HepG2 (cell line): ENCODE results near the gene NRL. TPM values are rescaled to one million over a fixed set of nuclear protein-coding genes. Genes with fewer than 3 reads are reported as not detected.
A peak's percentile ranks its signal among the peaks of the same experiment; 100 is the strongest.

Experiments
- ARNT2 ChIP-seq: sonication (generic); formaldehyde crosslinking; IDR thresholded peaks from 2 replicates; pipeline ENCODE4 v1.8.0; 2022; ENCODE audit warnings: mild to moderate bottlenecking, low read depth, missing genetic modification reagents, moderate library complexity
- CAMTA2 ChIP-seq: sonication (generic); formaldehyde crosslinking; IDR thresholded peaks from 2 replicates; pipeline ENCODE4 v1.4.0; 2020; ENCODE audit warnings: mild to moderate bottlenecking, missing genetic modification reagents, borderline replicate concordance
- CHD2 ChIP-seq: IDR thresholded peaks from 2 replicates; pipeline ENCODE4 v1.6.1; 2011; ENCODE audit warnings: low read depth, low read length, improper control_type of control experiment
- FUBP1 ChIP-seq: sonication (generic); formaldehyde crosslinking; IDR thresholded peaks from 2 replicates; pipeline ENCODE4 v1.5.1; 2020; ENCODE audit warnings: missing genetic modification reagents, mild to moderate bottlenecking, borderline replicate concordance
- IKZF4 ChIP-seq: sonication (generic); formaldehyde crosslinking; IDR thresholded peaks from 2 replicates; pipeline ENCODE4 v1.5.1; 2020; ENCODE audit warnings: borderline replicate concordance, mild to moderate bottlenecking, low read depth, missing genetic modification reagents; ENCODE audit errors: not compliant biosample characterization
- LRRFIP1 ChIP-seq: sonication (generic); formaldehyde crosslinking; conservative IDR thresholded peaks from 2 replicates; pipeline ENCODE4 v1.4.0; 2020; ENCODE audit warnings: missing genetic modification reagents
- NCOA2 ChIP-seq: sonication (generic); formaldehyde crosslinking; IDR thresholded peaks from 2 replicates; pipeline ENCODE4 v1.8.0; 2022; ENCODE audit warnings: inconsistent platforms
- PAWR ChIP-seq: sonication (generic); formaldehyde crosslinking; IDR thresholded peaks from 2 replicates; pipeline ENCODE4 v1.4.0; 2020; ENCODE audit warnings: missing genetic modification reagents, mild to moderate bottlenecking, borderline replicate concordance
- PPARG ChIP-seq: conservative IDR thresholded peaks from 2 replicates; pipeline ENCODE4 v1.6.1; 2016; ENCODE audit warnings: missing biosample characterization, missing genetic modification reagents
- RBAK ChIP-seq: sonication (generic); formaldehyde crosslinking; IDR thresholded peaks from 2 replicates; pipeline ENCODE4 v1.5.1; 2020; ENCODE audit warnings: mild to moderate bottlenecking, missing genetic modification reagents
- REXO4 ChIP-seq: sonication (generic); formaldehyde crosslinking; IDR thresholded peaks from 2 replicates; pipeline ENCODE4 v1.8.0; 2022; ENCODE audit warnings: missing genetic modification reagents, mild to moderate bottlenecking, borderline replicate concordance
- SIX1 ChIP-seq: sonication (generic); formaldehyde crosslinking; IDR thresholded peaks from 2 replicates; pipeline ENCODE4 v1.4.0; 2020; ENCODE audit warnings: missing genetic modification reagents, borderline replicate concordance
- SNRNP70 ChIP-seq: fragments of 200-400 bp; formaldehyde crosslinking; IDR thresholded peaks from 2 replicates; pipeline ENCODE4 v1.6.1; 2017; ENCODE audit warnings: mild to moderate bottlenecking, low read depth, low read length, moderate library complexity
- SP1 ChIP-seq, 2 experiments: fragments of 450-650 bp in 1 of 2; sonication (generic) in 1 of 2; formaldehyde crosslinking in 1 of 2; IDR thresholded peaks; 2 replicates each; pipeline versions ENCODE4 v1.4.0 to v1.6.1; 2016 to 2020; ENCODE audit warnings: missing genetic modification reagents in 1 of 2
- SRSF1 ChIP-seq: fragments of 200-400 bp; formaldehyde crosslinking; optimal IDR thresholded peaks from 2 replicates; pipeline ENCODE3; 2017; ENCODE audit warnings: mild to moderate bottlenecking, low read depth, low read length, moderate library complexity
- ZMYM3 ChIP-seq: sonication (generic); formaldehyde crosslinking; IDR thresholded peaks from 2 replicates; pipeline ENCODE4 v1.5.1; 2020; ENCODE audit warnings: mild to moderate bottlenecking, missing genetic modification reagents
- ZNF263 ChIP-seq: sonication (generic); formaldehyde crosslinking; IDR thresholded peaks from 2 replicates; pipeline ENCODE4 v1.4.0; 2020; ENCODE audit warnings: missing genetic modification reagents
- ZNF44 ChIP-seq: sonication (generic); formaldehyde crosslinking; IDR thresholded peaks from 2 replicates; pipeline ENCODE4 v1.5.1; 2020; ENCODE audit warnings: mild to moderate bottlenecking, missing genetic modification reagents
- ZNF605 ChIP-seq: sonication (generic); formaldehyde crosslinking; IDR thresholded peaks from 2 replicates; pipeline ENCODE4 v1.8.0; 2022; ENCODE audit warnings: mild to moderate bottlenecking, missing genetic modification reagents
- ZNF616 ChIP-seq: sonication (generic); formaldehyde crosslinking; IDR thresholded peaks from 2 replicates; pipeline ENCODE4 v1.5.0; 2020; ENCODE audit warnings: low read depth, mild to moderate bottlenecking, missing genetic modification reagents
- ZNF720 ChIP-seq: sonication (generic); formaldehyde crosslinking; IDR thresholded peaks from 2 replicates; pipeline ENCODE4 v1.4.0; 2020; ENCODE audit warnings: missing genetic modification reagents
- ZNF749 ChIP-seq: sonication (generic); formaldehyde crosslinking; IDR thresholded peaks from 2 replicates; pipeline ENCODE4 v1.8.0; 2022; ENCODE audit warnings: mild to moderate bottlenecking, missing genetic modification reagents, moderate library complexity, borderline replicate concordance
- ZNF772 ChIP-seq: sonication (generic); formaldehyde crosslinking; IDR thresholded peaks from 2 replicates; pipeline ENCODE4 v1.5.0; 2020; ENCODE audit warnings: mild to moderate bottlenecking, missing genetic modification reagents
- ZNF775 ChIP-seq: sonication (generic); formaldehyde crosslinking; IDR thresholded peaks from 2 replicates; pipeline ENCODE4 v1.4.0; 2020; ENCODE audit warnings: missing genetic modification reagents, mild to moderate bottlenecking, moderate library complexity, borderline replicate concordance
- ZNF788 ChIP-seq: sonication (generic); formaldehyde crosslinking; IDR thresholded peaks from 2 replicates; pipeline ENCODE4 v1.5.0; 2020; ENCODE audit warnings: mild to moderate bottlenecking, missing genetic modification reagents, borderline replicate concordance
- ZSCAN29 ChIP-seq: sonication (generic); formaldehyde crosslinking; conservative IDR thresholded peaks from 2 replicates; pipeline ENCODE4 v1.4.0; 2020; ENCODE audit warnings: mild to moderate bottlenecking, missing genetic modification reagents
- polyA plus RNA-seq, 8 experiments: library from polyadenylated mRNA; depleted of rRNA in 3 of 8; stranded (reverse) in 7 of 8; unstranded in 1 of 8; fragments of >200 nt; fragmentation: Illumina TruSeq in 4 of 8; extraction: Trizol in 4 of 8; gene quantifications; 2 replicates each; pipeline versions ENCODE4 v1.2.1 to v1.2.3, GENCODE V29; 2011 to 2016; ENCODE audit warnings: low read depth in 4 of 8, missing spikeins in 1 of 8, mixed read lengths in 1 of 8; ENCODE audit not compliant: insufficient read depth in 1 of 8
- total RNA-seq, 5 experiments: library from RNA; depleted of rRNA; stranded (reverse); fragments of >200 nt; fragmentation: Illumina TruSeq; extraction: Trizol; gene quantifications; 2 replicates each; pipeline ENCODE4 v1.2.3, GENCODE V29; 2016; ENCODE audit warnings: low read depth in 1 of 5

The NRL gene
- total and polyA plus RNA-seq, 2 of the 13 experiments (the other 11 are each of a cell fraction or from before 2014, with no cell fraction given), result 2.5 to 4.7 TPM

DNA sequence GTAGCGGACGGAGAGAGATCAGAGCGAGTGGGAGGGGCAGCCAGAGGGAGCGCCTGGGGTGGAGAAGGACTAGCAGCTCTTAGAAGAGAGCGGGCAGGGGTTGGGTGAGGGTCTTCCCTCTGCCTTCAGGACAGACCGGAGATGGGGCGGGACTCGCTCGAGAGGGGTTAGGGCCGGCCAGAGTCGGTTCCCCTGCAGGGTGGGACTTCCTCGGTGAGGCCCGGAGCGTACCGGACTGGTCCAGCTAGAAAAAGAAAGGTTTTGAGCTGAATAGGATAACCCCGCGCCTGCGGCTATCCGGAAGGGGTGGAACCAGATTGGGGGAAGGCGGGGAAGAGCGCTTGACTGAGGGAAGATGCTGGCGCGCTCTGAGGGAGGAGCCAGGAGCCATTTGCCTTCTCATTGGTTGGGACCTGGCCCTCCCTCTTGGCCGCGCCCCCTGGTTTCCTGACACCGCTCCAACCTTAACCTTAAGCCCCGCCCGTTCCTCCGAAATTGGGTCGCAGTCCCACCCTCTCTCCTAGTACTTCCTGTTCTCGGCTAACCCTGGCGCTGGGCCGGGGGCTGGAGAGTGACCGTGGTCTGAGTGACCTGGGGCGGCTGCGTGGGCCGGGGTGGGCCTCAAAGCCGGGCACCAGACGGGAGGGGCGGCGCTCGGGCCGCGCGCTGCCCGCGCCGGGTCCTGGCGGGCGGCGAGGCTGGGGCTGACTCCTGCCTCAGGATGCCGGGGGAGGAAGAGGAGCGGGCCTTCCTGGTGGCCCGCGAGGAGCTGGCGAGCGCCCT, 32.4 kb upstream of the NRL start, which contains the start of gene RNF31 (continued):
- TF ChIP-seq ZNF749 (CRISPR knock-in tag) (0 out of 2 replicates have a peak, but pooled peaks have one; percentile 78), RBAK (CRISPR knock-in tag) (no peak), SP1 (IDR thresholded peaks at IDR 0.05) (no peak), SP1 (CRISPR knock-in tag; IDR thresholded peaks at IDR 0.05) (peak; percentile 93), PPARG (CRISPR knock-in tag) (peak; percentile 16; the same call in 1 of the 2 replicates), ZNF44 (peak; percentile 24; the same call in 1 of the 2 replicates), SRSF1 (peak; percentile 85), ZMYM3 (CRISPR knock-in tag) (no peak), ZNF263 (CRISPR knock-in tag) (peak; percentile 86), ZNF775 (CRISPR knock-in tag) (no peak), SNRNP70 (no peak), FUBP1 (CRISPR knock-in tag) (0 out of 2 replicates have a peak, but pooled peaks have one; percentile 19), LRRFIP1 (CRISPR knock-in tag) (no peak), ZNF616 (CRISPR knock-in tag) (peak; percentile 54), IKZF4 (CRISPR knock-in tag) (peak; percentile 39), ZNF605 (CRISPR knock-in tag) (no peak), ZNF788 (CRISPR knock-in tag) (peak; percentile 74; the same call in 1 of the 2 replicates), CHD2 (no peak), NCOA2 (CRISPR knock-in tag) (peak; percentile 31; the same call in 1 of the 2 replicates), PAWR (CRISPR knock-in tag) (peak; percentile 5; the same call in 1 of the 2 replicates), SIX1 (CRISPR knock-in tag) (peak; percentile 52; the same call in 1 of the 2 replicates), REXO4 (CRISPR knock-in tag) (peak; percentile 87; the same call in 1 of the 2 replicates), ARNT2 (CRISPR knock-in tag) (peak; percentile 31; the same call in 1 of the 2 replicates), ZSCAN29 (CRISPR knock-in tag) (0 out of 2 replicates have a peak, but pooled peaks have one; percentile 20), ZNF720 (CRISPR knock-in tag) (0 out of 2 replicates have a peak, but pooled peaks have one; percentile 58), ZNF772 (peak; percentile 21; the same call in 1 of the 2 replicates), CAMTA2 (CRISPR knock-in tag) (0 out of 2 replicates have a peak, but pooled peaks have one; percentile 2)
